Tibial artery (tissue), 4 donors: ENCODE data around the gene ABR.
A peak's percentile ranks its signal among the peaks of the same experiment; 100 is the strongest.
"Not testable (repeated sequence)": the region's sequence is repeated elsewhere in the genome, so short reads cannot be mapped to it uniquely, and the experiment has no call there.

Experiments used
- DNase-seq, 2 donors: peaks; one replicate each; pipeline ENCODE4 v3.0.0-alpha.2; 2019
- H3K27ac ChIP-seq, 2 donors: fragments of 200-600 bp; sonication (generic) in 1 of 2; 1 replicate in 1 of 2; 2 replicates in 1 of 2; pipeline ENCODE4 v1.5.1; 2018 to 2019; ENCODE audit warnings: mild to moderate bottlenecking in 1 of 2
- H3K27me3 ChIP-seq, 2 donors: fragments of 200-600 bp; sonication (generic) in 1 of 2; one replicate each; pipeline versions ENCODE4 v1.5.1 to v1.6.0; 2016 to 2019
- H3K36me3 ChIP-seq, 3 donors: fragments of 200-600 bp; sonication (generic) in 2 of 3; one replicate each; pipeline ENCODE4 v1.5.1; 2016 to 2019; ENCODE audit warnings: mild to moderate bottlenecking in 2 of 3
- H3K4me1 ChIP-seq, 4 donors: fragments of 200-600 bp; sonication (generic) in 2 of 4; 1 replicate in 3 of 4; 2 replicates in 1 of 4; pipeline ENCODE4 v1.5.1; 2016 to 2019
- H3K4me3 ChIP-seq, 2 donors: fragments of 200-600 bp; sonication (generic) in 1 of 2; 1 replicate in 1 of 2; 2 replicates in 1 of 2; pipeline ENCODE4 v1.5.1; 2018 to 2019; ENCODE audit warnings: mild to moderate bottlenecking in 2 of 2
- H3K9me3 ChIP-seq, 3 donors: fragments of 200-600 bp; sonication (generic) in 1 of 3; one replicate each; pipeline ENCODE4 v1.5.1; 2016 to 2019
- intact Hi-C: fragments of 100-400 bp; cut with DNase I; formaldehyde crosslinking; loops from one replicate; pipeline ENCODE4 v1.15.0; 2023; ENCODE audit warnings: low total_unique reads
- TF ChIP-seq, protein P1 (sequence below), 2 experiments: fragments of 200-600 bp in 1 of 2; fragments of 450-650 bp in 1 of 2; IDR thresholded peaks; one replicate each; pipeline ENCODE4 v1.5.1; 2017 to 2019; ENCODE audit warnings: antibody characterized with exemption in 2 of 2, mild to moderate bottlenecking in 1 of 2, moderate library complexity in 1 of 2

ABR gene

DNA sequence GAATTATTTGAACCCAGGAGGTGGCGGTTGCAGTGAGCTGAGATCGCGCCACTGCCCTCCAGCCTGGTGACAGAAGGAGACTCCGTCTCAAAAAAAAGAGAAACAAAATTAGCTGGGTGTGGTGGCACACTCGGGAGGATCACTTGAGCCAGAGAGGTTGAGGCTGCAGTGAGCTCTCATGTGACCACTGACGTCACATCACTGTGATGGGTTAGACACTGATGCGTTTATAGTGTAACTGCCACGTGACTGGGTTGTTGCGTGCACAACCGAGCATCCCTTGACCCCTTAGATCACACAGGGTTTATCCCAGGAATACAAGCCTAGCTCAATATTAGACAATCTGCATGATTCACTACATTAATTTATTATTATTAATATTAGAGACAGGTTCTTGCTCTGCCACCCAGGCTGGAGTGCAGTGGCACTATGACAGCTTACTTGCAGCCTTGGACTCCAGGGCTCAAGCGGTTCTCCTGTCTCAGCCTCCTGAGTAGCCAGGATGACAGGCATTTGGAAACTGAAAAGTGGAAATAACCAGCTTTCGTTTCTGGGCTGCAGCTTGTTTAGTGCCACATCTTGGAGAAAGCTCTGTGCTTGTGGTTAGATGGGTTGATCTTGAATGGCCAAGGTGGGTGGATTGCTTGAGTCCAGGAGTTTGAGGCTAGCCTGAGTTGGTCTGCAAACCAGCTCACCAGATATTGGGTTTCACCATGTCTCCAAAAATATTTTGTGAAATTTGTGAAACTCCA is 26.4 kb upstream of the ABR start:
- H3K4me1 ChIP-seq: peaks cover 0 to 8% (median 7%) of the 10 kb centered on the region in 4 donors
- H3K9me3 ChIP-seq: no peaks in the 10 kb centered on the region
- TF ChIP-seq, protein P1, sequence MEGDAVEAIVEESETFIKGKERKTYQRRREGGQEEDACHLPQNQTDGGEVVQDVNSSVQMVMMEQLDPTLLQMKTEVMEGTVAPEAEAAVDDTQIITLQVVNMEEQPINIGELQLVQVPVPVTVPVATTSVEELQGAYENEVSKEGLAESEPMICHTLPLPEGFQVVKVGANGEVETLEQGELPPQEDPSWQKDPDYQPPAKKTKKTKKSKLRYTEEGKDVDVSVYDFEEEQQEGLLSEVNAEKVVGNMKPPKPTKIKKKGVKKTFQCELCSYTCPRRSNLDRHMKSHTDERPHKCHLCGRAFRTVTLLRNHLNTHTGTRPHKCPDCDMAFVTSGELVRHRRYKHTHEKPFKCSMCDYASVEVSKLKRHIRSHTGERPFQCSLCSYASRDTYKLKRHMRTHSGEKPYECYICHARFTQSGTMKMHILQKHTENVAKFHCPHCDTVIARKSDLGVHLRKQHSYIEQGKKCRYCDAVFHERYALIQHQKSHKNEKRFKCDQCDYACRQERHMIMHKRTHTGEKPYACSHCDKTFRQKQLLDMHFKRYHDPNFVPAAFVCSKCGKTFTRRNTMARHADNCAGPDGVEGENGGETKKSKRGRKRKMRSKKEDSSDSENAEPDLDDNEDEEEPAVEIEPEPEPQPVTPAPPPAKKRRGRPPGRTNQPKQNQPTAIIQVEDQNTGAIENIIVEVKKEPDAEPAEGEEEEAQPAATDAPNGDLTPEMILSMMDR (IDR thresholded peaks at IDR 0.05): no peak
- peaks cover 0 to 11% of the 10 kb centered on the region in 2 donors for H3K27me3 ChIP-seq
- no peak overlapping the region for H3K4me3 ChIP-seq
- DNase-seq: no peak
- H3K27ac ChIP-seq: no peak overlapping the region
- intact Hi-C loops: no loop called here
- no peaks in the 10 kb centered on the region for H3K36me3 ChIP-seq

DNA sequence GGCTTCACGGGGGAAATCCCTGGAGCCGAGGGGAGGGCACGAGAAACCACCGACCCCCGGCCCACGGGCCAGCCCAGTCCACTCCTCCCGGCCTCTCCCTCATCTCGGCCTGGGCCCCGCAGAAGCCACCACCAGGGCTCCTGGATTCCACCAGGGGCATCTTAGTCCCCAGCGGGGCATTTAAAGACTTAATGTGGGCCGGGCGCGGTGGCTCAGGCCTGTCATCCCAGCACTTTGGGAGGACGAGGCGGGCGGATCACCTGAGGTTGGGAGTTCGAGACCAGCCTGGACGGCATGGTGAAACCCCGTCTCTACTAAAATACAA is 24.1 kb upstream of the ABR start:
- peaks cover 0 to 8% (median 7%) of the 10 kb centered on the region in 4 donors for H3K4me1 ChIP-seq
- H3K27ac ChIP-seq: peak overlapping the region; percentile 67 to 68
- intact Hi-C loops: no loop called here
- TF ChIP-seq, protein P1 (IDR thresholded peaks at IDR 0.05): no peak
- no peaks in the 10 kb centered on the region for H3K36me3 ChIP-seq
- DNase-seq: no peak
- no peaks in the 10 kb centered on the region for H3K9me3 ChIP-seq
- H3K4me3 ChIP-seq: peak overlapping the region; percentile 51 to 71
- peaks cover 0 to 4% of the 10 kb centered on the region in 2 donors for H3K27me3 ChIP-seq

DNA sequence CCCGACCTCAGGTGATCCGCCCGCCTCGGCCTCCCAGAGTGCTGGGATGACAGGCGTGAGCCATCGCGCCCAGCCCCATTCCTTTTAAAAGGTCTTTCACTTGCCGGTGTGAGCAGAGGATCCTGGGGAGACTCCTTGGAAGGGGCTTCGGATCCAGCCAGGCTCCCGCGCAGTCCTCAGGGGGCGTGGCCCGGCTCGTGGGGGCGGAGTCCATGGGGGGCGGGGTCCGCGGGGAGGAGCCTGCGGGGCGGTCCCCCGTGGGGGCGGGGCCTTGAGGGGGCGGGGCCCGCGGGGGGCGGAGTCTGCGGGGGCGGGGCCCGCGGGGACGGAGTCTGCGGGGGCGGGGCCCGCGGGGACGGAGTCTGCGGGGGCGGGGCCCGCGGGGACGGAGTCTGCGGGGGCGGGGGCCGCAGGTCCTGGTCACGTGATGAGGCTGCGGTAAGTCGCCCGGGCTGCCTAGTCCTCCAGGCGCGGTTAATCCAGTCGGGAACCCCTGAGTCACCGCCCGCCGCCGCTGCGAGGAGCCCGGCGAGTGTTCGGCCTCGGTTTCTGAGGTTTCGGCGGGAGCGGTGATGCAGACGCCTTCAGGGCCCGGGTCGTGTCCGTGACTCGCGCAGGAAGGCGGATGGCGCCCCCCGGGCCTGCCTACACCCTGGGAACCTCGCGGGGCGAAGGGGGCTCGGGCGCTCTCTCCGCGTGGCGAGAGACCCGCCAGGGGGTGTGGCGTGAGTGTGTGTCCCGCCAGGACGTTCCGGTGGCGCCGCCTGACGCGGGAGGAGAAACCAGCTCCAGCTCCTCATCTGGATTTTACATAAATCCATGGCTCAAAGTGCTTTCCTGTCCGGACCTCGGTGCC is 23.6 kb upstream of the ABR start:
- peaks cover 0 to 8% (median 7%) of the 10 kb centered on the region in 4 donors for H3K4me1 ChIP-seq
- TF ChIP-seq, protein P1 (IDR thresholded peaks at IDR 0.05): peak in 1 of 2 experiments; percentile 23
- no peaks in the 10 kb centered on the region for H3K9me3 ChIP-seq
- no peaks in the 10 kb centered on the region for H3K36me3 ChIP-seq
- DNase-seq: peak; percentile 70 to 85
- peak overlapping the region; percentile 51 to 71 for H3K4me3 ChIP-seq
- peaks cover 0 to 4% of the 10 kb centered on the region in 2 donors for H3K27me3 ChIP-seq
- intact Hi-C loops: no loop called here
- H3K27ac ChIP-seq: peak overlapping the region; percentile 67 to 68

DNA sequence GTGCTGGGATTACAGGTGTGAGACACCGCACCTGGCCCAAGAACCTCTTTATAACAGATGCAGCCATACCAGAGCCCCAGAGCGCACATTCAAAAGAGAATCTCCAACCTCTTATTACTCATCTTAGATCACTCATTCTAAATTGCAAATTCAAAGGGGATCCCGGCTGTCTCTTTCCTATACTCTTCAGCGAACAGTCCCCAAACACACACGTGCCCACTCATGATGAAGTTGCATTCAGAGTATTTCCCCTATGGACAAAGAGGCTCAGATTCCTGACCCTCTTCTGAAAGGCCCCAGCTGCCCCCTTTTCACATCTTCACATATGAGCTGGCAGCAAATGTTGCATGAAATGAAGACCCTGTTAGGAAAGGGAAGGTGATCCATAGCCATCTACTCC is 22.5 kb upstream of the ABR start:
- DNase-seq: no peak
- Histone ChIP-seq H3K4me1 (peaks cover 0 to 8% (median 7%) of the 10 kb centered on the region in 4 donors), H3K27ac (no peak overlapping the region), H3K4me3 (no peak overlapping the region), H3K9me3 (no peaks in the 10 kb centered on the region), H3K36me3 (no peaks in the 10 kb centered on the region), H3K27me3 (peaks cover 0 to 4% of the 10 kb centered on the region in 2 donors)
- intact Hi-C loops: no loop called here
- TF ChIP-seq, protein P1 (IDR thresholded peaks at IDR 0.05): no peak

DNA sequence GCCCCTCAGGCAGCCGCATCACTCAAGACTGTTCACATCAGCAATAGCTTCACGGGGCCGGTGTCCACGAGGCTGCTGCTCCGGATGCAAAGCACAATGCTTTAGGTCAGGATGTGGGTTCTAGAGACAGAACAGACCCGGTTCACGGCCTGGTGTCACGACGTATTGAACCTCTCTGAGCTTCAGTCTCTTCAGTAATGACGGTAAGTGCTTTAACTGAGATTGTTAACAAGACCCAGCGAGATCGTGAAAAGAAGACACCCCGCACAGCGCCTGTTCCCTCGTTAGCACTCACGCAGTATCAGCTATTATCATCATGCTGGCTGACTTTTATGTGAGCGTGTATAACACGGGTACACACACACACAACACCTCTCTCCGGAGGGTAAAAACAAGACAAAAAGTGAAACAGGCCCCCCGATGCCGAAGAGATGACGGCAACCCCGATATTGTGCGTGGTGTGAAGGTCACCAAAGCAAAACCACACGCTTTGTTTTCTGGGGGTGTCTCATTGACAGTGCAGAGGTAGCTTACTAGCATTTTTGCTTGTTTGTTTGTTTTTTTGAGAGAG is 21.4 kb upstream of the ABR start:
- DNase-seq: no peak
- peaks cover 0 to 2% of the 10 kb centered on the region in 2 donors for H3K27me3 ChIP-seq
- H3K27ac ChIP-seq: no peak overlapping the region
- H3K36me3 ChIP-seq: no peaks in the 10 kb centered on the region
- no peaks in the 10 kb centered on the region for H3K9me3 ChIP-seq
- TF ChIP-seq, protein P1 (IDR thresholded peaks at IDR 0.05): no peak
- no peak overlapping the region for H3K4me3 ChIP-seq
- intact Hi-C loops: no loop called here
- peaks cover 0 to 8% (median 7%) of the 10 kb centered on the region in 4 donors for H3K4me1 ChIP-seq

DNA sequence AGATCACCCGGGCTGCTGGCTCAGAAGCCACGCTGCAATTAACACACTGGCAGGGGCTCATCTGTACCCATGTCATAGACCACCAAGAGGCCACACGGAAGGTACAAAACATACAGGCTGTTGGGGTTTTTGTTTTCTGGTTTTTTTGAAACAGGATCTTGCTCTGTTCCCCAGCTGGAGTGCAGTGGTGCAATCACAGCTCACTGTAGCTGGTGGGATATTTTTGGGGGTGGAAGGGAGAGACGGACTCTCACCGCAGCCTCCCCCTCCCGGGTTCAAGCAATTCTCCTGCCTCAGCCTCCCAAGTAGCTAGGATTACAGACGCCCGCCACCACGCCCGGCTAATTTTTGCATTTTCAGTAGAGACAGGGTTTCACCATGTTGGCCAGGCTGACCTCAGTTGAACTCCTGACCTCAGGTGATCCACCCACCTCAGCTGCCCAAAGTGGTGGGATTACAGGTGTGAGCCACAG is 19.5 kb upstream of the ABR start:
- H3K4me3 ChIP-seq, H3K27ac ChIP-seq, H3K27me3 ChIP-seq, H3K9me3 ChIP-seq, DNase-seq, H3K36me3 ChIP-seq, H3K4me1 ChIP-seq, intact Hi-C loops: not testable (repeated sequence)
